ENCODE measurements around the gene CTDSPL.

The CTDSPL gene

DNA sequence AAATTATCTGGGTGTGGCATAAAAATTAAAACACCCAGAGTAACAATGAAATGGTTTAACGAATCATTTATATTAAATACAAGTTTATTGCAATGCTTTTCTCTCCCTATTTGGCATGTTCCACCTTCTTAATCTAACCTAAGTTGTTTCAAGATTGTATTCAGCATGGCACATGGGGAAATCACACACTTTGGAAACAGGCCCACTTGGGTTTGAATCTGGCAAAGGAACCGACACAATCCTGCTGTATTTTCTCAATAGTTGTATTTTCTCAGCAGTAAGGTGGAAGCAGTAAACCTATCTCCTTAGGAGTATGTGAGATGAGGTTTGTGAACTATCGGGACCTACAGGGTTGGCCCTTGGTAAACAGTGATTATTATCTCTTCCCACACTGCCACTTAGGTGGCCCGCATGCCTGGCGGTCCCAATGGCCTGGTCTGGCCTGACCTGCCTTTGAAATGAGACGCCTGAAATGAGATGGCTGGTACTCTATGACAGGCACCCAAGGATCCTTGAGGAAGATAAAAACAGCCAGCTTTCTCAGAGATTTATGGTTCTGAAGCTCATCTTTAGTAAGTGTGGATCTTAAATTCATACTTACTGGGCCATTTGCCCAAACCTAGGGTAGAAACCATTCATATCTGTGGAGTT is 83.6 kb downstream of the CTDSPL start:
- no peak for DNase-seq

DNA sequence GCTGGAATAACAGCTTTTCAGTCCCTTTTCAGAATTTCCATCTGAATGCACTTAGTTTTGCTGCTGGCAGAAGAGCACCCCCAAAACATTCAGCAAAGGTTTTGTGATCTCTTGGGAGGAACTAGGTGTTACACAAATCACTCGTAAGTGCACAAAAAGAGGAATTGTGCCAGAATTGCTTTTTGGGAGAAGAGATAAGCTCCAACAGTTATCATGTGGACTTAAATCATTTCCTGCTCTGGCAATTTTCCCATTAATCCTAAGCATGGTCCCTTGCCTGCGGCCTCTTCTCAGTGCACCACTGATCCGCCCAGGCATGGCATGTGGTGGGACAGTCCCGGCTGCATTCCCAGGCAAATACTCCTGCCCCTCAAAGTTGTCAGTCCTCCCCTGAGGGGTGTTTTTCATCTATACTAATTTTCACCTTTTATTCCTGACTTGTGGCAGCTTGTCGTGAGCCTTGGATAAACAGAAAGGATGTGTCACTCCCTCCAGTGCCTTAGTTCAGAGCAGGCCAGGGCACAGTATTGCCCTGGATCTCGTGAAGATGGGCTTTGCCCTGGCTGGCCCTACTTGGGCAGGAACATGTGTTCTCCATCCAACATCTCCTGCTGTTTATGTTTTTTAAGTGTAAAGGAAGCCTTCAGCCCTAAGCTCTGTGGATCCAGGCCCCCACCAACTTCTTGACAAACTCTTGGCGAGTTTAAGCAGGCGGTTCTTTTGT is 84.3 kb downstream of the CTDSPL start:
- DNase-seq, result no peak

DNA sequence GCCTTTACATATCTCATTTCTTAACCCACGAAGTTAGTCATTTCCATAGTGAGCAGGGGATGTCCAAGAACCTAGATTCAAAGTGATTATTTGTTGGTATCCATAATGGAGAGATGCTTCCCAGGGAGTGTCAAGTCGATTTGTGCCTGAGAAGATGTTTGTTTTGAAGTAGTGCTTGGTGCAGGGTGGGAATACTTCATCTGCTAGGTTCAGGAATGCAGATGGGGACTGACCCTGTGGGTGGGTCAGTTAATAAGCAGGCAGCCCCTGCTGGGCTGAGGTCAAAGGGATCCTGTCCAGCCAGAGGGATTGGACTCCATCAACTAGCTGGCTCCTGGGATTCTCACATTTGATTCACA is 84.8 kb downstream of the CTDSPL start:
- no peak for DNase-seq

- no peak for DNase-seq
Measured at GRCh38 chr3:37949866-37950265, 88.2 kb downstream of the CTDSPL start.

GRCh38 chr3:37952564-37952963 is 90.9 kb downstream of the CTDSPL start:
- no peak for DNase-seq

DNA sequence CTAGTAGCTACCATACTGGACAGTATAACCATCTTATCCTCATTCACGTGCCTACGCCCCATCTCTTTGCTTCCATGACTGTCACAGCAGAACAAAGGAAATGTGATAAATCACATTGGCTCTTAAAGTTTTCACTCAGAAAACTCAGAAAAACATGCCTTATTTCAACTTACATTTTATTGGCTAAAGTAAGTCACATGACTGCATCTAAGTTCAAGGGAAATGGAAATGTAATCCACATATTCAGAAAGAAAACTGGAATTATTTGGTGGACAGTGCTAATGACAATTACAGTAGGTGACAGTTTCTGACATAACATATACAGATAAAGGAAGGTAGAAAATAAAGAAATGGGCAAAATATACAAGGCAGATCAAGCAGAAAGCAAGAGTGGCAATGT is 91.5 kb downstream of the CTDSPL start:
- DNase-seq, result no peak

DNA sequence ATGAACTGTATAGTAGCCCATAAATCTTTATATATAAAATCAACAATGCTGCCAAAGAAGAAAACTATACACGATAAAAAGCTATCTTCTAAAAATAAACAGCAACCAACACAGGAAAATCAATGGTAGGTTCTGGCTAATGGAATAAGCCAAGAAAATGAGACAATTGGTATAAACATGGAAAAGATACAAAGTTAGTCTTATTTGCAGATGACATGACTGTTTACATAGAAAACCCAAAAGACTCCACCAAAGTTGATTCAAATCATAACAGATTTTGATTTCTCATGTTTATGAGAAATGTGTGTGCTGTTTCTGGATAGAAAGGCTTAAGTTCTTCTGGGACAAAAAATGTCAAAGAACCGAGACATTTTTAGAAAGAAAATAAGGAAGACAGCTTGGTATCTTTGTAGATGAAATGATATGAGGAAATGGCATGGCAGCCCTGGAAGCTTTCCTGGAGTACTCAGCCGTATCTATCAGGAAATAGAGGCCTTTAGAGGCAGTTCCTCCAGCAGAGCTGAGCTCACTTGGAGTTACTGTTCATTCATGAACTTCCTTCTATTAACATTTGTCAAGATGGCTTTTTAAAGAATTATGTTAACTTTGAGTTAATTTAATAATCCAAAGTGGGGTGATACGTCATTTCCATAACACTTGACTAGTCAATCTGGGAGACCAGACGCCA is 92.2 kb downstream of the CTDSPL start:
- no peak for DNase-seq

GRCh38 chr3:37954881-37955280 is 93.2 kb downstream of the CTDSPL start:
- no peak for DNase-seq

GRCh38 chr3:37955918-37956707 is 94.4 kb downstream of the CTDSPL start:
- no peak for DNase-seq

DNA sequence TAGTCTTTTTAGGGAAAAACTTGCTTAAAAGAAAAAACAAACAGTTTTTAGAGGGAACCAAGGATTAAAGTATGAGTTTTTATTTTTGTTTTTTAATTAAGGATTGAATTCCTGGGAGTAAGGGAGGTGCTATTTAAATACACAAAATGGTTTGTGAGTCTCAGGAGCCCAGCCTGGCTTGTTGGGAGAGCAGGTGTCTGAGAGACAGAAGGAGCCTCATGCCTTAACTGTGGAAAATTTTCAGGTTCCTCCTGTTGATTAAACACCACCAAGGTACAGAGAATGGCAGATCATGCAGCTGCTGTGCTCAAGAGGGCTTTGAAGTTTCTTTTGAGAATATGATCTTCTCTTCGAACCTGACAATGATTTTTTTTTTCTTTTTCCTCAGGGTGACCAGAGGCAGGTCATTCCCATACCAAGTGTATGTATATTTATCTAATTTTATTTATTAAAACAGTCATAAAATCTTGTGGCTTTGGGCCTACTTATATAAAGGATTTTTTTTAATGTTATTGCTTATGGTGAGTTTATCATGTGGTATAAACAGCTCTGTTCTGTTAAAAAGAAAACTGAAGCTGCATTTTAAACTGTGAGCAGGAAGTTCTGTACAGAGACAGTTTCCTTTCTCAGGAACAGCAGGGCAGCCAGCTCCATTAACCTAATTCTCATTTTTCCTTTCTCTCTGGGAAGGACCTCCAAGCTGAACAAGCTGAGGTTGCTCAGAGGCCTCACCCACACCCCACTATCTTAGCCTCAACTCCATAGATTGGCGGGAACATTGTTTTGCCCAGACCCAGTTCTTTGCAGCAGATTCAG is 95.3 kb downstream of the CTDSPL start:
- DNase-seq, result no peak

DNA sequence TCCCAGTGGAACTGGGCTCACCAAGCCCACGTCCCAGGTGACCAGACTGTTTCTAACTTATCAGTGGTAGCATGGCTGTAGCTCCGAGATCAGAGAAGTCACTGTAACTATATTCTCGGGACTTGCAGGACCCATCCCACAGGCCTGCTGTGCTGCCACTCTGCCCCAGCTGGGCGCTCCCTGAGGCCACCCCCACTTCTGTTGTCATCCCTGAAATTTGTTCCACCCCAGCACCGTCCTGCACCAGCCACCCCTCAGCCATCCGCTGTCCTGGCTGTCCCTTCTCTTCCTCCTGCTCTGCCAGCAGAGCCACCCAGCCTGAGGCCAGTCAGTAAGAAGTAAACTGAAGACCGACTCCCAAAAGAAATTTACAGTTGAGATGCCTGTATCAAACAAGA is 95.9 kb downstream of the CTDSPL start:
- DNase-seq, result no peak

- DNase-seq, result no peak
Measured at GRCh38 chr3:37961622-37962431, 100.1 kb downstream of the CTDSPL start.

GRCh38 chr3:37963016-37963415 is 101.3 kb downstream of the CTDSPL start:
- no peak for DNase-seq

- DNase-seq, result no peak
Measured at GRCh38 chr3:37963635-37964034, 102.0 kb downstream of the CTDSPL start.

GRCh38 chr3:37964146-37964545 is 102.5 kb downstream of the CTDSPL start:
- DNase-seq, result no peak

- DNase-seq, result no peak
Measured at GRCh38 chr3:37964716-37965115, 103.0 kb downstream of the CTDSPL start.

GRCh38 chr3:37967260-37967881 is 105.7 kb downstream of the CTDSPL start:
- peak; percentile 42 for DNase-seq

DNA sequence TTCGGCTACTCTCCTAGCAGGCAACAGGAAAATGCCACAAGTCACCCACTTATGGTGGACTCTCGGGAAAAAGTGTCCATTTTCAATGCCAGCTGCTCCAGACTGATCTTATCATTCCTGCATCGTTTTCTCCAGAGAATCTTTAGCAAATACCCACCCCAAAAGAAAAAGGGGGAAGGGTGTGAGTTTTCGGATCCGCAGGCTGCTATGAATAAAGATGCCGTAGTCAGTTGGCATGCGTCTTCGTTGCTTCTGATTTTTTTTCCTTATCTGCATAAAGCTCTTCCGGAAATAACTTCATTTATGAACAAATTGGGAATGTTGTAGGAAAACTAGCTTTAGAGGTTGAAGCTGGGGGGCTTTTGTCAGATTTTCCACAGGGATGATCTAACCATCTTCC is 106.5 kb downstream of the CTDSPL start:
- DNase-seq, result no peak

DNA sequence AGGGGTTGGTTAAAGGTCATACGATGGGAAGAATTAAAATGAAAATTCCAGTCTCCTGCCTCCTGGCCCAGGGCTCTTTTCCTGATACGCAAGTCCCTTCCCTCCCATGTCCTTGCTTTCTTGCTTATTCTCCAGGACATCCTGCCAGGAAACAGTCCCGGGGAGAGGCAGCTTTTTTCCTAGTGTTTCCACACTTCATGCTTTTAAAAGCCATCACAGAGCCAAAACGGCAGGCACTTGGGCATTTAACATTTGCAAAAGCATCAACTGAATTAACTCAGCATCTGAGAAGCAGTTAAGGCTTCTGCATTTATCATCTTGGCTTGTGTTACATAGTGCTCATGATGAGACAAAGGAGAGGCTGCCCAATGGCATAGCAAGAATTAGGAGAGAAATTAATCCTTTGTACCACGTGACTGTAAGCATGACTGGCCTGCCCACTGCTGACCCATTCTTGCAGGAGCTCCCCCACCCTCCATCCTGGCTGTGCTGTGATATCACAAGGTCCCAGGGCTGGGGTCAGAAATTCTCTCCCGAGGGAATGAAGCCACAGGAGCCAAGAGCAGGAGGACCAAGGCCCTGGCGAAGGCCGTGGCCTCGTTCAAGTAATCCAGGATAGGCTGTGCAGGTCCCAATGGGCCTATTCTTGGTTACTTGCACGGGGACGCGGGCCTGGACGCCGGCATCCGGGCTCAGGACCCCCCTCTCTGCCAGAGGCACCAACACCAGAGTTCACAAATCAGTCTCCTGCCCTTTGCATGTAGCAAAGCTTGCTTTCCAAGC is 107.3 kb downstream of the CTDSPL start:
- DNase-seq, result no peak

- DNase-seq, result no peak
Measured at GRCh38 chr3:37969596-37970100, 108.0 kb downstream of the CTDSPL start.
